ENCODE measurements around the gene OR4K14. TPM values are rescaled to one million over a fixed set of nuclear protein-coding genes. Genes with fewer than 3 reads are reported as not detected.
"Not testable (repeated sequence)": the region's sequence is repeated elsewhere in the genome, so short reads cannot be mapped to it uniquely, and the experiment has no call there.

Gene OR4K14, protein sequence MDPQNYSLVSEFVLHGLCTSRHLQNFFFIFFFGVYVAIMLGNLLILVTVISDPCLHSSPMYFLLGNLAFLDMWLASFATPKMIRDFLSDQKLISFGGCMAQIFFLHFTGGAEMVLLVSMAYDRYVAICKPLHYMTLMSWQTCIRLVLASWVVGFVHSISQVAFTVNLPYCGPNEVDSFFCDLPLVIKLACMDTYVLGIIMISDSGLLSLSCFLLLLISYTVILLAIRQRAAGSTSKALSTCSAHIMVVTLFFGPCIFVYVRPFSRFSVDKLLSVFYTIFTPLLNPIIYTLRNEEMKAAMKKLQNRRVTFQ
- total RNA-seq (2014; rRNA removed; shearing (Covaris generic)), result not detected in 2 replicates

DNA sequence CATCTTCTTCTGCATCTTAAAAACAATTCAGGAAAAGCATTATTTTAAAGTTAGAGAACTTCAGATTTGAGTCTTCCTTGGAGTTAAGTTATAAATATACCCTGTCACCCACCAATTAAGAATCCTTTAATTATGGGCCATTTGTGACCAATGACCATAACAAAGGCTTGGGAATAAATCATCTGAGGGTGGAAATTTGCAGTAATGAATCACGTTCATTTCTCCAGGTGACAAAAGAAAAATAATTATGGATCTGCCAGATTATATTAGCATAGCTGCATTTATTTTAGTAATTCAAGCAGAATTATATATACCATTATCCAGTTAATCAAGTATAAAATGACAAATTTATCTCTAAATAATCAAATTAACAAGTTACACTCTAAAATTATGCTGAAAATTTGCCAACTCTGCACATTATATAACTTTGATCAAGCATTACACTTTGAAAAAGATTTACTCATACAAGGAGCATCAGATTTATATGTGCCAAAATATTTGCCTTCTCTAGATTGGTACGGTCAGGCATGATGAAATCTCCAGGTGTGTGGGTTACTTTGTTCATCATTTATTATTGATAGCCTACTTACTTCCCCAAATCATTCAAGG, at the start of gene OR4K14:
OR4K14 (minus strand) TSS at position 51 of the 609 bp plus-strand sequence. CDS start 4,114 bp downstream, outside the sequence.
- DNase-seq (ENCODE audit: low read depth), result no peak

DNA sequence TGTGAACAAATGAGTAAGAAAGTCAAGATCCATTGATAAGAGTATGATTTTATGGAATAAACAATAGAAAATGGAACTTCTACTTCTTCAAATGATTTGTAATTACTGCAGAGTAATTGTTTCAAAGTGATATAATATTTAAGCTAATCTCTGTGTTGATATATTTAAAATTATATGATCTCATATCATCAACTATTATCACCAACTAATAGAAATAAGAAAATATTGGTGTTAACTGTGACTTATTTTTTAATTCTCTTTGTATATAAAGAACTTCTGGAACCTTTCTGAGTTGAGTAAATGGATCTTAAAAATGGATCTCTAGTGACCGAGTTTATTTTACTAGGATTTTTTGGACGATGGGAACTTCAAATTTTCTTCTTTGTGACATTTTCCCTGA, 40.6 kb upstream of the OR4K14 start, which contains the start of gene OR4L1:
OR4L1 (plus strand) TSS at position 301 of the 400 bp plus-strand sequence; CDS start at position 301, 0 bp downstream.
- DNase-seq (ENCODE audit: low read depth), result no peak

DNA sequence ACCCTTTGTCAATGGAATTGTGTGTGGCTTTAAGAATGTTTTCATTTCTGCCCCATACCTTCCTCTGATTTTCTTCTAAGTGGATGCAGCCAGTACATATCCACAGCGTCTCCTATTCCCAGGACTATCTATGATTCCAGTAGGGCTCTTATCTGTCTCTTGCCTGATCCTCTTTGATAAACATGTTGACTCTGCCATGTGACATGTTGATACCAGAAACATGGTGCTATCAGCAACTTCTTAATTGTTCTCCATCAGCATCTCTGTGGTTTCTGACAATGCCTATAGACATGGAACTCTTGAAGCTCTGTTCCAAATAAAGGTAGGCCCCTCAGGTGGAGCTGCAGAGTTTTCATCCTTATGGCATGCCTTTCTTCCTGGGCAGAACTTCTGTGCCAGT, 29.1 kb upstream of the OR4K14 start:
- DNase-seq (ENCODE audit: low read depth), result no peak

DNA sequence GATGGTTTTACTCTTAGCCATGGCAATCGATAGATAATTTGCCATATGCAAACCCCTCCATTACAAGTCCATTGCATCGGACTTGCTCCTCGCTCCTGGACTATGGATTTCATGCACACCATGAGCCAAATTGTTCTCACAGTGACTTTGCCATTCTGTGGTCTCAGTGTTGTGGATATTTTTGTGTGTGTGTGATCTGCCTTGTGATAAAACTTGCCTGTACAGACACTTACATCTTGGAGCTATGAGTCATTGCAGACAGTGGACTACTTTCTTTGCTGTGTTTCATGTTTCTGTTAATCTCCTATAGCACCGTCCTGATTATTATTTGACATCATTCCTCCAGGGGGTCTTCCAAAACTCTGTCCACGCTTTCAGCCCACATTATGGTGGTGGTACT, 25.1 kb upstream of the OR4K14 start:
- DNase-seq (ENCODE audit: low read depth), result no peak

DNA sequence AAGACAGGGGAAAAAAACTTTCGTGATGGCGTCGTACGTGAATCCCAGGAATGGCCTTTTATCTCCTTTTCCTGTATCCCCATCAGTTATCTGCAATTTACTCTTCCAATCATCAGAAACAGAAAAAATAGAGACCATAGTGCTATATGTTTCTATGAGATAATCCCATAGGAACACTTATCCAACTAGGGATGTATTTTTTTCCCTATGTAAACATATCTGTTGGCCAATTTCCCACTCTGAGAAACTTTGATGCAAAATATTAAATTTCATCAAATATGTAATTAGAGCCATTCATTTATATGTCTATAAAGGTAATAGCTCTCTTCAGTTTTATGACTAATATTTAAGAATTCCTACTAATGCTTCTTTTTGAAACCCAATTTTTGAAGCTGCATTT, 16.8 kb upstream of the OR4K14 start, which contains the start of gene OR4K13:
OR4K13 (minus strand) TSS at position 101 of the 400 bp plus-strand sequence. CDS start 1,280 bp downstream, outside the sequence.
- DNase-seq (ENCODE audit: low read depth), result no peak

DNA sequence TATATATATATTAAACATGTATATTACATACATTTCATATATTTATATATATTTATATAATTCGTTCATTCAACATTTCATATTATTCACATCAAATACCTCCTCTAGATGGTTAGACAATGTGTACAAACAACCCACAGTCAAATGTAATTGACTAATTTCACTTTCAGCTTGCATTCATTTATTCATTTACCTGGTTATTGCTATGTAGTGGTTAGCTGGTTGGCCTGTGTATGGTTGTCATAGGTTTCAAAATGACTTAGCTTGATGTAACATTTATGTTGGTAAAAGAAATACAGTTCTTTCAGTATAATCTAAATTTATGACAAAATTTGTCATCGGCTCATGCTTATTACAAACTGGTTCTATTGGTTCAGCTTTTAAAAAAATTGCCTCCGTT, 16.3 kb upstream of the OR4K14 start:
- DNase-seq (ENCODE audit: low read depth), result no peak

DNA sequence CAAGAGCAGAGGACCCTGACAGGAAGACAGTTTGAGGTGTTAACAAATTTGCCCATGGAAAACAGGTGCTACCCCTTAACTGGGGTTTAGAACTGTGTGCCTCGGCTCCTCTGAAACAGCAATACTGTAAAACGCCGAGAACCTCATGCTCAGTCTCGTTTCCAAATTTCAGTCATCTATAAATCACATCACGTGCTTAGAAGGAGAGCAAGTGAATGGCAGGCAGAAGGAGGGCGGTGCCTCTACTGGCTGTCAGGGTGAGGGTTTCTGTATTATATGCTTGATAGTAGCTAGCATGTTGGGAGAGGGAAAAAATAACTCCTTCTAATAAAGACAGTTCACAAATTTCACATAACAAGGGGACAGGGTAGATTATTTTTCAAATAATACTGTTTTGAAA, 12.0 kb upstream of the OR4K14 start:
- DNase-seq (ENCODE audit: low read depth), result no peak

DNA sequence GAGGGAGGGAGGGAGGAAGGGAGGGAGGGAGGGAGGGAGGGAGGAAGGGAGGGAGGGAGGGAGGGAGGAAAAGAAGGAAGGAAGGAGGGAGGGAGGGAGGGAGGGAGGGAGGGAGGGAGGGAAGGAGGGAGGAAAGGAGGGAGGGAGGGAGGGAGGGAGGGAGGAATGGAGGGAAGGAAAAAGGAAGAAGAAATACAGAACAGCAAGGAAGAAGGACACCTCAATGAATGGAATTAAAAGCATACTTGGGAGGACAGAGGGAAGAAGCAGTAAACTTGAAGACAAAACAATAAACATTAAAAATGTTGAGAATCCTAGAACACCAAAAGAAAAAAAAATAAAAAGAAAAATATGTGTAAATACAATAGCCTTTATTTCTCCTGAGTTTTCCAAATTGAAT, 11.0 kb downstream of the OR4K14 start:
- no peak for DNase-seq (ENCODE audit: low read depth)

DNA sequence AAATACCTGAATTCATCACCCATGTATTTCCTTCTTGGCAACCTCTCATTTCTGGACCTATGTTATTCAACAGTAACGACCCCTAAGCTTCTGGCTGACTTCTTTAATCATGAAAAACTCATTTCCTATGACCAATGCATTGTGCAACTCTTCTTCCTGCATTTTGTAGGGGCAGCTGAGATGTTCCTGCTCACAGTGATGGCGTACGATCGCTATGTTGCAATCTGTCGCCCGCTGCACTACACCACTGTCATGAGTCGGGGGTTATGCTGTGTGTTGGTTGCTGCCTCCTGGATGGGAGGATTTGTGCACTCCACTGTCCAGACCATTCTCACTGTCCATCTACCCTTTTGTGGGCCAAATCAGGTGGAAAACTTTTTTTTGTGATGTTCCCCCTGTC, 16.8 kb downstream of the OR4K14 start:
- DNase-seq (ENCODE audit: low read depth), result no peak

DNA sequence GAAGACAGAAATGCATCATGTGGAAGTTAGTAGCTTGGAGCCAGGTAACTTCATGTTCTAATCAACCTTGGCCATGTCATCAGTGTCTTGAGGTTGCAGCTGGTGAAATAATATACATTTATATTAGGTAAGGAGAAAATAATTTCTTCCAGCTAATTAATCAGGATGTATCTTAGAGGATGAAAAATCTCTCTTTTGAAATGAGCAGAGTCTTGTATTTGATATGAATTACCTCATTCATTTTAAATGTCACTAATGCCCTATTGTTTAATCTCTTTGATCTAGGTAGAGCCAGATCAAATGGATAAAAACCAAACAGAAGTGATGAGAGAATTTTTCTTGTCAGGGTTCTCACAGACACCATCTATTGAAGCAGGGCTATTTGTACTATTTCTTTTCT, 17.2 kb downstream of the OR4K14 start, which contains the start of gene OR4Q2:
OR4Q2 (plus strand) TSS at position 301 of the 400 bp plus-strand sequence.
- no peak for DNase-seq (ENCODE audit: low read depth)

DNA sequence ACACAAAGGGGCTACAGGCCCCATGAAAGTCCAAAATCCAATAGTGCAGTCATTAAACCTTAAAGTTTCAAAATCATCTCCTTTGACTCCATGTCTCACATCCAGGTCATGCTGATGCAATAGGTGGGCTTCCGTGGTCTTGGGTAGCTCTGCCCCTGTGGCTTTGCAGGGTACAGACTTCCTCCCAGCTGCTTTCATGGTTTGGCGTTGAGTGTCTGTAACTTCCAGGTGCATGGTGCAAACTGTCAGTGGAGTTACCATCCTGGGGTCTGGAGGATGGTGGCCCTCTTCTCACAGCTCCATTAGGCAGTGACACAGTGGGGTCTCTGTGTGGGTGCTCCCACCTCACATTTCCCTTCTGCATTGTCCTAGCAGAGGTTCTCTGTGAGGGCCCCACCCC, 25.7 kb downstream of the OR4K14 start:
- no peak for DNase-seq (ENCODE audit: low read depth)

DNA sequence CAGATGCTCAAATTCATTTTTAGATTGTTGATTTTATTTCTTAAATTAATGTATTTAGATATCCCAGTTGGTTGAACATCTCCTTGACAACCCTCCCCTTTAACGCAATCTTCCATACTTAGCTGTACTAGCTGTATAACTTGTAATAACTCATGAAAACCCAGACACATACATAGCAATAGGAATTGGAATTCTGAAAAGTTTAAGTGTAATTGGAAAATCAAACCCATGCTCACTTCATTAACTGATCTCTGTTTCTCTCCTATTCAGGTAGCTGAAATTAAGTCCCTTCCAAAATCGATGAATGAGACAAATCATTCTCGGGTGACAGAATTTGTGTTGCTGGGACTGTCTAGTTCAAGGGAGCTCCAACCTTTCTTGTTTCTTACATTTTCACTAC, 43.8 kb downstream of the OR4K14 start, which contains the start of gene OR4K15:
OR4K15 (plus strand) TSS at position 301 of the 400 bp plus-strand sequence; CDS start at position 301, 0 bp downstream.
- DNase-seq (ENCODE audit: low read depth), result no peak

DNA sequence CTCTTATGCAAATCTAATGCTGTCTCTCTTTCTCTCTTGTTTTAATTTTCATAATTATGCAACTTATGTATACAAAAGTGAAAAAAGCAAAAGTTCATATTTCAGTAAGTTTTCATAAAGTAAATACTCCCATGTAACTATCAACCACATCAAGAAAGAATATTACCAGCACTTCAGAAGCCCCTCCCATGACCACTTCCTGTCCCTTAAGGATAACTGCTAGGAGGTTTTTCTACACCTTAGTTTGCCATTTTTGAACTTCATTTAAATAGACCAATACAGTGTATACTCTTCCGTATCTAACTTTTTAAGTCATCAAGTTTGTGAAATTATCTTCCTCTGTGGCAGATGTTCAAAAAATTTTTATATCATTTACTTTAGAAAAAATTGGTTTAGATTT, 44.3 kb downstream of the OR4K14 start:
- DNase-seq (ENCODE audit: low read depth), result no peak

DNA sequence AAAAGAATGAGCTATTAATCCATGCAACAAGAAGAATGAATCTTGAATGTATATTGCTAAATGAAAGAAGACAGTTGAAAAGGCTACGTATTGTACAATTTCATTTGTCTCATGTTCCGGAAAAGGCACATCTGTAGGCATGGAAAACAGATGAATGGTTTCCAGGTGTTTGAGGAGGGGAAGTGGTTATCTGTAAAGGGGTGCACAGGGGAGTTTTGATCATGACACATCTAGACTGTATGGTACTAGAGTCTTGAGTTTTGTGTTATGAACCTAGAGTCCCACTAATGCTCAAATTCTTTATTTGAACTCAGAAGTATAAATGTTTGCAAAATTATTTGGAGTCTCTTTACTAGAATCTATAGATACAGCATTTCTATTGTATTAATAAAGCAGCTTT, 49.4 kb downstream of the OR4K14 start:
- DNase-seq (ENCODE audit: low read depth), result not testable (repeated sequence)

Other genes with a start within 250 kb of the OR4K14 start
- not detected in 2 replicates for gene OR4M1, start 245.8 kb downstream of the OR4K14 start, total RNA-seq (2014; rRNA removed; shearing (Covaris generic))
- under 0.01 and 0.10 TPM in 2 replicates for gene OR4N2, start 215.5 kb downstream of the OR4K14 start, total RNA-seq (2014; rRNA removed; shearing (Covaris generic))
- gene OR4K2, start 144.2 kb downstream of the OR4K14 start, total RNA-seq (2014; rRNA removed; shearing (Covaris generic)), result not detected in 2 replicates
- gene OR4K5, start 98.7 kb downstream of the OR4K14 start, total RNA-seq (2014; rRNA removed; shearing (Covaris generic)), result not detected in 2 replicates
- not detected in 2 replicates for gene OR4K1, start 88.4 kb downstream of the OR4K14 start, total RNA-seq (2014; rRNA removed; shearing (Covaris generic))
- not detected in 2 replicates for gene OR4K15, start 43.7 kb downstream of the OR4K14 start, total RNA-seq (2014; rRNA removed; shearing (Covaris generic))
- not detected in 2 replicates for gene OR4Q2, start 17.1 kb downstream of the OR4K14 start, total RNA-seq (2014; rRNA removed; shearing (Covaris generic))
- gene OR4K13, start 16.7 kb upstream of the OR4K14 start, total RNA-seq (2014; rRNA removed; shearing (Covaris generic)), result not detected in 2 replicates
- gene OR4L1, start 40.7 kb upstream of the OR4K14 start, total RNA-seq (2014; rRNA removed; shearing (Covaris generic)), result not detected in 2 replicates
- gene OR4K17, start 91.4 kb upstream of the OR4K14 start, total RNA-seq (2014; rRNA removed; shearing (Covaris generic)), result not detected in 2 replicates
- gene OR4N5, start 119.5 kb upstream of the OR4K14 start, total RNA-seq (2014; rRNA removed; shearing (Covaris generic)), result not detected in 2 replicates
- not detected in 2 replicates for gene OR11G2, start 171.6 kb upstream of the OR4K14 start, total RNA-seq (2014; rRNA removed; shearing (Covaris generic))
- gene OR11H6, start 204.4 kb upstream of the OR4K14 start, total RNA-seq (2014; rRNA removed; shearing (Covaris generic)), result not detected in 2 replicates
- gene OR11H7, start 209.7 kb upstream of the OR4K14 start, total RNA-seq (2014; rRNA removed; shearing (Covaris generic)), result not detected in 2 replicates
- not detected in 2 replicates for gene OR11H4, start 220.0 kb upstream of the OR4K14 start, total RNA-seq (2014; rRNA removed; shearing (Covaris generic))